HepG2 (cell line): ENCODE data around the gene MAS1L. TPM values are rescaled to one million over a fixed set of nuclear protein-coding genes. Genes with fewer than 3 reads are reported as not detected.

Experiments used
- ATAC-seq: fragments of 200-7000 bp; cut with Tn5 transposase; 3 replicates; pipeline ENCODE4 v1.9.1; 2020; ENCODE audit warnings: mild to moderate bottlenecking, moderate library complexity
- BruUV-seq: library from RNA; stranded (reverse); fragments of 400-500 nt; replicated peaks from 2 replicates; lab custom pipeline; 2021; lab: Mats Ljungman, UMichigan
- CTCF ChIA-PET: fragments of 300-600 bp; formaldehyde crosslinking; extraction: SDS; loops from one replicate; lab custom pipeline; 2021; ENCODE audit warnings: low total read pairs, inconsistent platforms, low intra/inter-chr PET ratio; lab: Yijun Ruan, JAX
- POLR2A ChIA-PET: fragments of 350-600 bp; sonication (Branson Sonifier 250); formaldehyde crosslinking; loops from one replicate; lab custom pipeline; 2020; ENCODE audit warnings: antibody characterized with exemption, inconsistent platforms; lab: Yijun Ruan, JAX
- DNase-seq: peaks from one replicate; pipeline ENCODE4 v3.0.0-alpha.2; 2015; ENCODE audit warnings: low spot score
- FAIRE-seq: peaks from 3 replicates; lab custom pipeline; 2011; peaks lifted over from hg19 to GRCh38; lab: Jason Lieb, UNC
- H2AFZ ChIP-seq: one replicate; pipeline ENCODE4 v1.6.1; 2011; ENCODE audit warnings: low read length, inconsistent platforms
- H3K27ac ChIP-seq: fragments of 300-600 bp; 3 replicates; pipeline ENCODE4 v1.8.0; 2011; ENCODE audit warnings: mixed run types, mild to moderate bottlenecking, mixed read lengths, low read length, inconsistent platforms; ENCODE audit not compliant: insufficient read depth; ENCODE audit errors: extremely low read length
- H3K27me3 ChIP-seq, 2 experiments: fragments of 200-600 bp in 1 of 2; 2 replicates in 1 of 2; 3 replicates in 1 of 2; pipeline versions ENCODE4 v1.6.0 to v1.8.0; 2011; ENCODE audit warnings: low read length in 2 of 2, mild to moderate bottlenecking in 2 of 2, moderate library complexity in 2 of 2, inconsistent platforms in 1 of 2; ENCODE audit not compliant: insufficient read depth in 2 of 2, control insufficient read depth in 1 of 2
- H3K36me3 ChIP-seq, 2 experiments: fragments of 200-600 bp in 1 of 2; replicated peaks in 1 of 2; 2 replicates in 1 of 2; 3 replicates in 1 of 2; pipeline versions ENCODE4 v1.5.1 to v1.8.0; 2011; ENCODE audit warnings: low read length in 2 of 2, inconsistent platforms in 1 of 2; ENCODE audit not compliant: insufficient read depth in 2 of 2, control insufficient read depth in 1 of 2
- H3K4me1 ChIP-seq: 2 replicates; pipeline ENCODE4 v1.5.1; 2012; ENCODE audit warnings: low read length, inconsistent platforms; ENCODE audit not compliant: insufficient read depth
- H3K4me2 ChIP-seq: 2 replicates; pipeline ENCODE4 v1.6.0; 2011; ENCODE audit warnings: low read depth, low read length, inconsistent platforms
- H3K4me3 ChIP-seq, 3 experiments: fragments of 200-600 bp in 1 of 3; sonication (generic), shearing (Covaris generic) in 1 of 3; replicated peaks in 1 of 3; 2 replicates each; pipeline ENCODE4 v1.5.1; 2011 to 2016; ENCODE audit warnings: low read length in 3 of 3, inconsistent platforms in 2 of 3, low read depth in 2 of 3, mild to moderate bottlenecking in 2 of 3, control low read depth in 1 of 3, mixed read lengths in 1 of 3; ENCODE audit not compliant: insufficient read depth in 1 of 3
- H3K79me2 ChIP-seq: one replicate; pipeline ENCODE4 v1.6.1; 2011; ENCODE audit warnings: low read length, inconsistent platforms; ENCODE audit not compliant: insufficient read depth
- H3K9ac ChIP-seq: 2 replicates; pipeline ENCODE4 v1.6.0; 2011; ENCODE audit warnings: mild to moderate bottlenecking, low read depth, low read length, inconsistent platforms; ENCODE audit not compliant: insufficient read depth
- H3K9me3 ChIP-seq: 2 replicates; pipeline ENCODE4 v1.5.1; 2012; ENCODE audit warnings: mild to moderate bottlenecking, low read length
- H4K20me1 ChIP-seq: 2 replicates; pipeline ENCODE4 v1.6.0; 2011; ENCODE audit warnings: inconsistent platforms, mild to moderate bottlenecking, low read length, moderate library complexity; ENCODE audit not compliant: insufficient read depth
- ARID3A ChIP-seq: IDR thresholded peaks from 2 replicates; pipeline ENCODE4 v1.6.1; 2012; ENCODE audit warnings: low read depth, low read length, improper control_type of control experiment
- NFE2 ChIP-seq: sonication (generic); formaldehyde crosslinking; IDR thresholded peaks from 2 replicates; pipeline ENCODE4 v1.4.0; 2020; ENCODE audit warnings: missing genetic modification reagents
- POLR2A ChIP-seq, 2 experiments: IDR thresholded peaks; 2 replicates each; pipeline ENCODE4 v1.6.1; 2011; ENCODE audit warnings: low read depth in 2 of 2, low read length in 2 of 2, mild to moderate bottlenecking in 1 of 2, moderate library complexity in 1 of 2; ENCODE audit not compliant: insufficient read depth in 1 of 2
- TARDBP ChIP-seq: sonication (generic); formaldehyde crosslinking; IDR thresholded peaks from 2 replicates; pipeline ENCODE4 v1.8.0; 2022; ENCODE audit warnings: mild to moderate bottlenecking, missing genetic modification reagents
- ZBTB40 ChIP-seq, 2 experiments: fragments of 450-650 bp in 1 of 2; sonication (generic) in 1 of 2; formaldehyde crosslinking in 1 of 2; IDR thresholded peaks; 2 replicates each; pipeline versions ENCODE4 v1.6.1 to v1.8.0; 2016 to 2022; ENCODE audit warnings: antibody characterized with exemption in 1 of 2, mild to moderate bottlenecking in 1 of 2, missing genetic modification reagents in 1 of 2
- ZNF503 ChIP-seq: sonication (generic); formaldehyde crosslinking; IDR thresholded peaks from 2 replicates; pipeline ENCODE4 v1.4.0; 2020; ENCODE audit warnings: missing genetic modification reagents
- ZNF556 ChIP-seq: sonication (generic); formaldehyde crosslinking; IDR thresholded peaks from 2 replicates; pipeline ENCODE4 v1.4.0; 2020; ENCODE audit warnings: mild to moderate bottlenecking, missing genetic modification reagents, borderline replicate concordance
- WGBS: methylation state at CpG from one replicate; pipeline ENCODE4 v1.1.6; 2017; ENCODE audit warnings: low lambda C conversion rate; 5-methylcytosine and 5-hydroxymethylcytosine counted together
- in situ Hi-C: cut with HindIII; loops from 2 replicates; pipeline ENCODE4 v1.10.0; 2017; ENCODE audit warnings: low pct_unique_long_range_greater_than_20kb; ENCODE audit not compliant: extremely low pct_ligation_motif_present
- intact Hi-C: fragments of 100-400 bp; cut with micrococcal nuclease; formaldehyde crosslinking; loops from one replicate; pipeline ENCODE4 v1.10.0; 2022; ENCODE audit not compliant: unreplicated experiment
- polyA plus RNA-seq, 8 experiments: library from polyadenylated mRNA; depleted of rRNA in 3 of 8; stranded (reverse) in 7 of 8; unstranded in 1 of 8; fragments of >200 nt; fragmentation: Illumina TruSeq in 4 of 8; extraction: Trizol in 4 of 8; gene quantifications; 2 replicates each; pipeline versions ENCODE4 v1.2.1 to v1.2.3, GENCODE V29; 2011 to 2016; ENCODE audit warnings: low read depth in 4 of 8, missing spikeins in 1 of 8, mixed read lengths in 1 of 8; ENCODE audit not compliant: insufficient read depth in 1 of 8
- total RNA-seq, 5 experiments: library from RNA; depleted of rRNA; stranded (reverse); fragments of >200 nt; fragmentation: Illumina TruSeq; extraction: Trizol; gene quantifications; 2 replicates each; pipeline ENCODE4 v1.2.3, GENCODE V29; 2016; ENCODE audit warnings: low read depth in 1 of 5
- TF ChIP-seq, protein P1 (sequence below): sonication (generic); formaldehyde crosslinking; conservative IDR thresholded peaks from 2 replicates; pipeline ENCODE4 v1.8.0; 2022; ENCODE audit warnings: low read depth, missing genetic modification reagents

The MAS1L gene
- total and polyA plus RNA-seq, 2 of the 13 experiments (the other 11 are each of a cell fraction or from before 2014, with no cell fraction given), result not detected

DNA sequence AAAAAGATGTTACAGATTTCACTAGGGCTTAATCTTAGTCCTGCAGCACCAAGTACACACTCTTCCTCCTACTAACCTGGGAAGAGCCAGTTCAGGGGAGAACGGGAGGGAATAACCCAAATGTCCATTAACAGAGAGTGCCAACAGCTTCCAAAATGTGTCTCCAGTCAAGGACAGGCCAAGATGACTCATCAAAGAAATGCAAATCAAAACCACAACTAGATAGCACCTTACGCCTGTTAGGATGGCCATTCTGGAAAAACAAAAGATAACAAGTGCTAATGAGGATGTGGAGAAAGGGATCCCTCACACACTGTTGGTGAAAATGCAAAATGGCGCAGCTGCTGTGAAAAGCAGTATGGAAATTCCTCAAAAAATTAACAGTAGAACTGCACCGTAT is 3.8 kb upstream of the MAS1L start (continued):
- no peak for TF ChIP-seq ZBTB40 (IDR thresholded peaks at IDR 0.05)
- no peak for TF ChIP-seq ZBTB40 (CRISPR knock-in tag; IDR thresholded peaks at IDR 0.05)

DNA sequence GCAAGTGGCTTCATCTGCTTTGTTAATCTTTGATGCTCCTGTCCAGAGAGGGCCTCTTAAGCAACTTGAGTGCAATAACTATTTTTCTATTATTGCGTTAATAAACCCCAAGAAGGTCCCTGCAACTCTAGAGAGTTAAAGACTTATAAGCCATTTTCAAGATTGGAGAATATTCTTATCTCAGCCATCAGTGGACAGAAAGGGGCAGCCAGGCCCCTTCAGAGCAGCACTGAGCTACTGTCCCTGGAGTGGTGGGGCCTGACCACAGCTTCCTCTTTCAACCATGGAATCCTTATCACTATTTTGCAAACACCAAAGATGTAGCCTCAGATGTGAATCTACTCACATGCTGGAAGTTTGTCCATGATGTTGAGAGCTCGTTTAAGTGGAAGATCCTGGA is 2.8 kb upstream of the MAS1L start:
- no peak for ATAC-seq
- 23% methylated on average over 2 of the region's 2 CpGs for WGBS
- Histone ChIP-seq H3K27ac (no peak overlapping the region), H3K79me2 (no peaks in the 10 kb centered on the region), H3K36me3 (no peaks in the 10 kb centered on the region), H3K4me2 (no peak overlapping the region), H2AFZ (no peak overlapping the region), H3K9ac (no peak overlapping the region), H3K4me1 (no peaks in the 10 kb centered on the region), H4K20me1 (no peaks in the 10 kb centered on the region), H3K27me3 (no peaks in the 10 kb centered on the region), H3K9me3 (no peaks in the 10 kb centered on the region), H3K4me3 (no peak overlapping the region)
- BruUV-seq, result no TSS peak
- in situ Hi-C loops, result no loop called here
- POLR2A ChIA-PET, result no interaction called here
- CTCF ChIA-PET, result no interaction called here
- DNase-seq, result no peak
- no peak for FAIRE-seq
- intact Hi-C loops, result no loop called here
- TF ChIP-seq NFE2 (no peak), ZNF503 (CRISPR knock-in tag) (no peak), TARDBP (no peak), ARID3A (no peak), ZNF556 (CRISPR knock-in tag) (no peak), POLR2A (IDR thresholded peaks at IDR 0.05; ENCODE audit: insufficient read depth in 1 of 2, low read depth in 2 of 2, low read length in 2 of 2) (no peak)
- TF ChIP-seq, protein P1, sequence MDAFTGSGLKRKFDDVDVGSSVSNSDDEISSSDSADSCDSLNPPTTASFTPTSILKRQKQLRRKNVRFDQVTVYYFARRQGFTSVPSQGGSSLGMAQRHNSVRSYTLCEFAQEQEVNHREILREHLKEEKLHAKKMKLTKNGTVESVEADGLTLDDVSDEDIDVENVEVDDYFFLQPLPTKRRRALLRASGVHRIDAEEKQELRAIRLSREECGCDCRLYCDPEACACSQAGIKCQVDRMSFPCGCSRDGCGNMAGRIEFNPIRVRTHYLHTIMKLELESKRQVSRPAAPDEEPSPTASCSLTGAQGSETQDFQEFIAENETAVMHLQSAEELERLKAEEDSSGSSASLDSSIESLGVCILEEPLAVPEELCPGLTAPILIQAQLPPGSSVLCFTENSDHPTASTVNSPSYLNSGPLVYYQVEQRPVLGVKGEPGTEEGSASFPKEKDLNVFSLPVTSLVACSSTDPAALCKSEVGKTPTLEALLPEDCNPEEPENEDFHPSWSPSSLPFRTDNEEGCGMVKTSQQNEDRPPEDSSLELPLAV (CRISPR knock-in tag), result no peak
